HG03354 (cell line): ENCODE results near the gene VWA3B.
"Not testable (repeated sequence)": the region's sequence is repeated elsewhere in the genome, so short reads cannot be mapped to it uniquely, and the experiment has no call there.

Experiments
- ATAC-seq: cut with Tn5 transposase; IDR thresholded peaks from one replicate; pipeline ENCODE4 v1.9.1; 2021; ENCODE audit warnings: mild to moderate bottlenecking; ENCODE audit not compliant: unreplicated experiment, poor library complexity, severe bottlenecking

VWA3B gene

GRCh38 chr2:98085649-98086048 lies 1.3 kb upstream of the VWA3B start:
- no peak for ATAC-seq

- no peak for ATAC-seq
Observed at GRCh38 chr2:98087447-98088020, 567 bp downstream of the VWA3B start.

- ATAC-seq: no peak
Observed at GRCh38 chr2:98088261-98088660, 1.3 kb downstream of the VWA3B start.

GRCh38 chr2:98089941-98090340 lies 3.0 kb downstream of the VWA3B start:
- ATAC-seq: no peak

- no peak for ATAC-seq
Observed at GRCh38 chr2:98090951-98091350, 4.0 kb downstream of the VWA3B start.

GRCh38 chr2:98091738-98092137 lies 4.8 kb downstream of the VWA3B start:
- ATAC-seq: no peak

- ATAC-seq: no peak
Observed at GRCh38 chr2:98093146-98093545, 6.2 kb downstream of the VWA3B start.

- no peak for ATAC-seq
Observed at GRCh38 chr2:98093611-98094010, 6.6 kb downstream of the VWA3B start.

- ATAC-seq: no peak
Observed at GRCh38 chr2:98099939-98100743, 13.2 kb downstream of the VWA3B start.

GRCh38 chr2:98102315-98102714 lies 15.3 kb downstream of the VWA3B start:
- ATAC-seq: not testable (repeated sequence)

GRCh38 chr2:98102878-98103277 lies 15.9 kb downstream of the VWA3B start:
- no peak for ATAC-seq

- ATAC-seq: no peak
Observed at GRCh38 chr2:98108110-98108509, 21.1 kb downstream of the VWA3B start.

GRCh38 chr2:98110741-98111140 lies 23.8 kb downstream of the VWA3B start:
- ATAC-seq: no peak

GRCh38 chr2:98114643-98115330 lies 27.8 kb downstream of the VWA3B start:
- no peak for ATAC-seq

- no peak for ATAC-seq
Observed at GRCh38 chr2:98118161-98118560, 31.2 kb downstream of the VWA3B start.

- no peak for ATAC-seq
Observed at GRCh38 chr2:98118852-98119251, 31.9 kb downstream of the VWA3B start.

GRCh38 chr2:98121149-98121548 lies 34.2 kb downstream of the VWA3B start:
- no peak for ATAC-seq

- ATAC-seq: no peak
Observed at GRCh38 chr2:98122524-98122923, 35.6 kb downstream of the VWA3B start.

- ATAC-seq: no peak
Observed at GRCh38 chr2:98123286-98123685, 36.3 kb downstream of the VWA3B start.

GRCh38 chr2:98126061-98126460 lies 39.1 kb downstream of the VWA3B start:
- no peak for ATAC-seq
